ENCODE data around the gene GLP2R.

GLP2R gene

GRCh38 chr17:9899280-9900043 is 73.7 kb downstream of the GLP2R start:
- H3K4me3 ChIP-seq (replicated peaks in 1 of 2; ENCODE audit: low read depth in 2 of 2, low read length in 2 of 2): no peak overlapping the region
- no peak for TF ChIP-seq CTCF (IDR thresholded peaks at IDR 0.05; ENCODE audit: low read depth, low read length)
- no peak for DNase-seq (ENCODE audit: low read depth in 2 of 2)

DNA sequence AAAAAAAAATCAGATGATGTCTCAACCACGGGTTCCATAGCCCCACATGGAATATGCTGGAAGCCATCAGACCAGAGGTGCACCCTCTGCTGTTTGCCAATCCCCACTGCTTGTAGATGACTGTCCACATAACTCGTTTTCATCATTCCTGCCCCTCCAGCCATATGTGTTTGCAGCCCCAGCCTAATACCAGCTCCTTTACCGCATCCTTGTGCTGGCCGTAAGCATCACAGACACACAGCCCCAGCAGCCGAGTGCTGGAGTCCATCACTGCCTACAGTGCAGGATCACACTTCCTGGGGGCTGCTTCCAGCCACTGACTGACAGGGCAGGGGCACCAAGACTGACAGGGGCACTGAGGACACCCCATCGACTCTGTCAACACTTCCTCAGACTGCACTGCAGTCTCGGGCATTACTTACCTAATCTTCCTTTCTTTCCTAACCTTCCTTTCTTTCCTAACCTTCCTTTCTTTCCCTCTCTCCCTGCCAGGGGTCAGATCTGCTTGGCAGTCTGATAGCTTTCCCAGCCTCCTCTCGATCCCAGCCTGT is 74.4 kb downstream of the GLP2R start:
- TF ChIP-seq CTCF (IDR thresholded peaks at IDR 0.05; ENCODE audit: low read depth, low read length): no peak
- H3K4me3 ChIP-seq (replicated peaks in 1 of 2; ENCODE audit: low read depth in 2 of 2, low read length in 2 of 2): no peak overlapping the region
- DNase-seq (ENCODE audit: low read depth in 2 of 2): peak in 1 of 2 donors; percentile 24

GRCh38 chr17:9900784-9901183 is 75.1 kb downstream of the GLP2R start:
- no peak overlapping the region for H3K4me3 ChIP-seq (replicated peaks in 1 of 2; ENCODE audit: low read depth in 2 of 2, low read length in 2 of 2)
- peak in 1 of 2 donors; percentile 55 for DNase-seq (ENCODE audit: low read depth in 2 of 2)
- no peak for TF ChIP-seq CTCF (IDR thresholded peaks at IDR 0.05; ENCODE audit: low read depth, low read length)

GRCh38 chr17:9902120-9902519 is 76.4 kb downstream of the GLP2R start:
- no peak for TF ChIP-seq CTCF (IDR thresholded peaks at IDR 0.05; ENCODE audit: low read depth, low read length)
- DNase-seq (ENCODE audit: low read depth in 2 of 2): no peak
- no peak overlapping the region for H3K4me3 ChIP-seq (replicated peaks in 1 of 2; ENCODE audit: low read depth in 2 of 2, low read length in 2 of 2)

- no peak for DNase-seq (ENCODE audit: low read depth in 2 of 2)
- no peak for TF ChIP-seq CTCF (IDR thresholded peaks at IDR 0.05; ENCODE audit: low read depth, low read length)
- no peak overlapping the region for H3K4me3 ChIP-seq (replicated peaks in 1 of 2; ENCODE audit: low read depth in 2 of 2, low read length in 2 of 2)
Observed at GRCh38 chr17:9904277-9905077, 78.8 kb downstream of the GLP2R start.

GRCh38 chr17:9905078-9905415 is 79.3 kb downstream of the GLP2R start, which contains the start of gene RCVRN:
Gene RCVRN, minus strand, starts transcription at chr17:9905271. Its CDS starts 91 bp downstream, at chr17:9905180.
- H3K4me3 ChIP-seq (replicated peaks in 1 of 2; ENCODE audit: low read depth in 2 of 2, low read length in 2 of 2): no peak within 1 kb of the TSS
- no peak for DNase-seq (ENCODE audit: low read depth in 2 of 2)
- TF ChIP-seq CTCF (IDR thresholded peaks at IDR 0.05; ENCODE audit: low read depth, low read length): no peak
